AG09309 (cell line): ENCODE results near the gene TASOR2.

Source experiments
- DNase-seq: peaks from one replicate; pipeline ENCODE4 v3.0.0-alpha.2; 2010; ENCODE audit warnings: low read depth
- H3K4me3 ChIP-seq: 2 replicates; pipeline ENCODE4 v1.5.1; 2011; ENCODE audit warnings: mild to moderate bottlenecking, low read depth, low read length, moderate library complexity; ENCODE audit not compliant: control insufficient read depth
- CTCF ChIP-seq: IDR thresholded peaks from 2 replicates; pipeline ENCODE4 v1.5.1; 2011; ENCODE audit warnings: mild to moderate bottlenecking, low read depth, low read length, inconsistent platforms; ENCODE audit not compliant: insufficient read depth, control insufficient read depth; ENCODE audit errors: missing control alignments

The TASOR2 gene, protein sequence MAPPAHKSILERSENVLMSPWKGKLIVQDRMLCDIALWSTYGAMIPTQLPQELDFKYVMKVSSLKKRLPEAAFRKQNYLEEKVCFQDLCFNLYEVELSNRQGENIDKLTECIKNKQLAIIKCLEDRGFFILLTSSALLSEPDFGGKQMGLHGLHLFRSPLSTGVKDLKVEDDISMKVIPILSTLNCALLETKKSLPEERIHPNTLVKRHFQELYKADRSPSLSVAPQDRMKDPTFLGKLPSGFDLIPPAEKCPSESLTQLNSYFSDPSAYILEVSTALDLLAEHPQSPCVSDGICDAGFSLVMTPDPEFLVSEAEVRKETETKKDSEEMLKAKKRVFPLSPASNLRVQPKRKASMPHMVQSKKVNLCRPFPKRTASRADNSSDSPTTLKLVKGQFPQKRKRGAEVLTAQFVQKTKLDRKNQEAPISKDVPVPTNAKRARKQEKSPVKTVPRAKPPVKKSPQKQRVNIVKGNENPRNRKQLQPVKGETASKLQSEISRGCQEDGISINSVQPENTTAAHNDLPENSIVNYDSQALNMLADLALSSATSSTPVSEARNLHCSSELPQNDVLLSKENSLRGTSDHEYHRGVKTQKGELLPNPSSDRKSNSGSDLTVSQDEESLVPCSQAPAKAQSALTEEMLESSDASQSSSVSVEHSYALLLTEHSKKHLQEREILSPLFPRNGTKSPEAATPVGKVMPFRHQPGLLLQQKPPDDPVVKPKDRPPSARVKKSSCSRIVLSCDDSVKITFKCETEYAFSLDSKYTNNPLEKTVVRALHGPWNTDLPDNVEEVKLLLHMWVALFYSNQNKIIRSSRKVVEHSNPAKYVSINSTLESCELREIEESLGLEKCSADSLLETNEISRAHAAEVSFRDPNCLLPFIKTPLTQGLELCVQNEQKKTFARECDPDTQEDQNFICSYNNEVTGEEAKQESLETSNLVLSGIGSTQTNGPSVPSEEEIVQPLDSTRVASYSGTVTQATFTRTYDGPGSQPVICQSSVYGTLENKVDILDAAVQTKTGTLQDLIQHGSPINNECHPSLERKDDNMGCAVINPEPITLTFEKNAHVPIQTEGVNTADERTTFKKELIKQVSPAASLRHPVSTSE (N-terminal part only)

GRCh38 chr10:5684318-5684970 lies at the start of gene TASOR2:
TSS of gene TASOR2 (plus strand) at chr10:5684838. CDS start at chr10:5720643, 35,805 bp downstream.
- H3K4me3 ChIP-seq: peak within 1 kb of the TSS; percentile 61
- no peak for TF ChIP-seq CTCF
- peak; percentile 79 for DNase-seq

DNA sequence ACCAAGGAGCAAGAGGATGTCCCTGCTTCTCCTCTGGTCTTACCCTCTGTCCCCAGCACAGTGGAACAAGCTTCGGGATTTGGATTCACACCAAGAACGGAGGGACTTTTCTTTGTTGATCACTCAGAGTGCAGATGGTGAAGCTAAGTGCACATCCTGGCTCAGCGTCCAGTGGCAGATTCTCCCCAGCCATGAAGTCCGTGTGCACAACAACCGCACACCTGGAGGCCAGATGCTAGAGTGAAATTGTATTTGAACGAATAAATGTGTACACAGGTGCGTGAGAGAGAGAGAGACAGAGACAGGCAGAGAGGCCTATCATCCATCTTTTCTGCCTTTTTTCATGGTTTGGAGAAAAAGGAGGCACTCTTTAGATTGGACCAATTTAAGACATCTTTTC lies 49.7 kb upstream of the TASOR2 start:
- TF ChIP-seq CTCF: no peak
- H3K4me3 ChIP-seq: no peak overlapping the region
- DNase-seq: no peak

GRCh38 chr10:5638494-5638893 lies 46.1 kb upstream of the TASOR2 start:
- no peak overlapping the region for H3K4me3 ChIP-seq
- DNase-seq: no peak
- no peak for TF ChIP-seq CTCF

DNA sequence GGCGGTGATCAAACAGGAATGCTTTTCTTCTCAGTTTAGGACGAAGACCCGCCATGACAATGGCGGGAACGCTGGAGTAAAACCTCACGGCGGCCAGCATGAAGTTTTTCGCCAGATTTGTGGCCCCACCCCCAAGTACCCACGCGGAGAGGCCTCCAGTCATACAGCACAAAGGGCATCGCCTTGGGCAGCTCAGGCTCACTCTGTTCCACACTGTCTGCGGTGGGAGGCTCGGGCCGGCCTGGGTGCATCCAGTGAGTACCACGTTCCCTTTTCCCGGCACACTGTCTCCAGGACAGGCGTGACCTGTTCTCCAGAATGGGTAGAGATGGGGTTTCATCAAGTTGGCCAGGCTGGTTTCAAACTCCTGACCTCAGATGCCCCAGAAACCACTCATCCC lies 45.6 kb upstream of the TASOR2 start:
- no peak for TF ChIP-seq CTCF
- H3K4me3 ChIP-seq: no peak overlapping the region

DNA sequence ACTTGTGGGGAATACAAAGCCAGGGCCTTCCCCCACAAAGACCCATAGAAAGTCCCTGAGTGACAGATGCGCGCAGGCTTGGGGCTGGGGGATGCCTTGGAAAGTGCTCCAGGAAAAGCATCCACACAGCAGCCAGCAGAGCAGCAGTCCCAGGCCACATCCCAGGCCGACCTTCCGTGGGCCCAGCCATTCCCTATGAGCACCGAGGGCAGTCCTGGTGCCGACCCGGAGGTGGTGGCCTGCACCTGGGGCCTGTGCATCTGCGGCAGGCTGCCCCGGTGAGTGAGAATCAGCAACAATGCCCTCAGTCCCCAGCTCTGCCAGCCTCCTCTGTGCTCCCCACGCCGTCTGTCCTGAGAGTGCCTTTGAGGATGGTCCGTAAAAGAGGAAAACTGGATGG lies 44.6 kb upstream of the TASOR2 start:
- H3K4me3 ChIP-seq: no peak overlapping the region
- DNase-seq: no peak
- TF ChIP-seq CTCF: no peak

More for the DNA sequence above, 45.6 kb upstream of the TASOR2 start:
- no peak for DNase-seq

DNA sequence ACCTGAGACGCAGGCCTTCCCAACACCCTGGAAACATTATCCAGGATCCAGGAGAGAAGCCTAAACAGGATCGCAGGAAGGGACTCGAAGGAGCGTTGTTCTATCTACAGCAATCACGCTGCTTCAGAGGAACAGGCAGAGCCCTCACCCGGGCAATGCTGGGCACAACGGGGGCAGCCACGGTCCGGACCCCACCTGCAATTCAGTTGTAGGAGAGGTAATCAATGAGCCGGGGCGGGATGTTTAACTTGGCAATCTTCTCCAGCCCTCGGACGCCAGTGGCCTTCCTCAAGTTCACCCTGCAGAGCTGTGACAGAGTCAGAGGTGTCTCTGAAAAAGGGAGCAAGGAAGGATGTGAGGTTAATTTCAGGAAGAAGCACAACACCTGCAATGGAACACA lies 44.1 kb upstream of the TASOR2 start:
- no peak overlapping the region for H3K4me3 ChIP-seq
- DNase-seq: no peak
- TF ChIP-seq CTCF: no peak
